Esophagus squamous epithelium (tissue), 4 donors: Measurements from ENCODE around the gene NR1I3.

Experiments
- CTCF ChIP-seq, 6 experiments: fragments of 450-650 bp in 4 of 6; fragments of 200-600 bp in 2 of 6; sonication (generic) in 2 of 6; IDR thresholded peaks; one replicate each; pipeline ENCODE4 v1.5.1; 2016 to 2019; ENCODE audit warnings: antibody characterized with exemption in 6 of 6, mild to moderate bottlenecking in 4 of 6, moderate library complexity in 4 of 6
- POLR2A ChIP-seq, 4 donors: fragments of 450-650 bp; IDR thresholded peaks; one replicate each; pipeline ENCODE4 v1.6.1; 2017; ENCODE audit warnings: antibody characterized with exemption in 4 of 4, mild to moderate bottlenecking in 4 of 4, moderate library complexity in 3 of 4

GRCh38 chr1:161285521-161285920 is 47.5 kb upstream of the NR1I3 start:
- TF ChIP-seq CTCF (IDR thresholded peaks at IDR 0.05) (no peak), POLR2A (IDR thresholded peaks at IDR 0.05) (no peak)
